ENCODE results near the gene WHRN.

Gene WHRN

DNA sequence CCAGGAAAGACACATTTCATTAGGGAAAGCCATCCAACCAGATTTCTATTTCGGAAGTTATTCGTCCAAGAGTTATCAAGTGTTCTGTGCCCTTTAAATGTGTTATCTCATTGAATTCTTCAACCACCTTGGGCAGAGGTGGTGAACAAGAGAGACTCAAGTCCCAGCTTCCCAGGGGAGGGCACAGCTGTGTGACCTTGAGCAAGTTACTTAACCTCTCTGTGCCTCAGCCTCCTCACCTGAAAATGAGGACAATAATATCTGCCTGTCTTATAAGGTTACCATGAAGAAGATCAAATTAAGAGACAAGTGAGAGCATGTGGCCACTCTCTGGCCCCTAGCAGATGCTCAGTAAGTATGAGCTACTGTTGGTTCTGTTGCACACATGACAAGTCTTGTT is 37.4 kb downstream of the WHRN start:
- ChIA-PET POLR2A (no interaction called here), CTCF (no interaction called here)
- TF ChIP-seq, protein P1, sequence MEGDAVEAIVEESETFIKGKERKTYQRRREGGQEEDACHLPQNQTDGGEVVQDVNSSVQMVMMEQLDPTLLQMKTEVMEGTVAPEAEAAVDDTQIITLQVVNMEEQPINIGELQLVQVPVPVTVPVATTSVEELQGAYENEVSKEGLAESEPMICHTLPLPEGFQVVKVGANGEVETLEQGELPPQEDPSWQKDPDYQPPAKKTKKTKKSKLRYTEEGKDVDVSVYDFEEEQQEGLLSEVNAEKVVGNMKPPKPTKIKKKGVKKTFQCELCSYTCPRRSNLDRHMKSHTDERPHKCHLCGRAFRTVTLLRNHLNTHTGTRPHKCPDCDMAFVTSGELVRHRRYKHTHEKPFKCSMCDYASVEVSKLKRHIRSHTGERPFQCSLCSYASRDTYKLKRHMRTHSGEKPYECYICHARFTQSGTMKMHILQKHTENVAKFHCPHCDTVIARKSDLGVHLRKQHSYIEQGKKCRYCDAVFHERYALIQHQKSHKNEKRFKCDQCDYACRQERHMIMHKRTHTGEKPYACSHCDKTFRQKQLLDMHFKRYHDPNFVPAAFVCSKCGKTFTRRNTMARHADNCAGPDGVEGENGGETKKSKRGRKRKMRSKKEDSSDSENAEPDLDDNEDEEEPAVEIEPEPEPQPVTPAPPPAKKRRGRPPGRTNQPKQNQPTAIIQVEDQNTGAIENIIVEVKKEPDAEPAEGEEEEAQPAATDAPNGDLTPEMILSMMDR (IDR thresholded peaks at IDR 0.05; ENCODE audit: control extremely low read depth, extremely low read depth, low read depth, missing control alignments), result no peak
- no peak for DNase-seq (ENCODE audit: extremely low spot score)

DNA sequence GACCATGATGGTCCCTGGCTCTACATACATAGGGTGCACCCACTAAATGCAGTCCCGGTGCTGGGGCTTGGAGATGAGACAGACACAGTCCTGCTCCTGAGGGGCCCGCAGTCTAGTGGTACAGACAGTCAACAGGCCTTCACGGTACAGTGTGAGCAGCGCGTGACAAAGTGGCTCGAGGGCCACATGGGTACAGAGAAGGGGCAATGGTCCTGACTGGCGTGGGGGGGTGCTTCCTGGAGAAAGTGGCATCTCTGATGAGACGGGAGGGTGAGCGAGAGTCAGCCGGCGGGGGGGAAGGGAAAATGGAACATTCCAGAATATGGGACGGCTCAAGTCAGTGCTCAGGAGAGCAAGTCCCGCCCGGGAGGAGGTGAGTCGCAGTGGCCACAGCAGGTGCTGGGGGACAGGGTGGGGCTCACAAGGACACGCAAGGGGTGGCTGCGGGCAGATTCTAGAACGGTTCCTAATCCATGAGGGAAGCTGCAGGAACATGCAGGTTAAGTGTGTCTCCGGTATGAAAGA is 38.0 kb downstream of the WHRN start:
- CTCF ChIA-PET, result no interaction called here
- TF ChIP-seq, protein P1 (IDR thresholded peaks at IDR 0.05; ENCODE audit: control extremely low read depth, extremely low read depth, low read depth, missing control alignments), result no peak
- DNase-seq (ENCODE audit: extremely low spot score), result no peak
- POLR2A ChIA-PET, result no interaction called here

DNA sequence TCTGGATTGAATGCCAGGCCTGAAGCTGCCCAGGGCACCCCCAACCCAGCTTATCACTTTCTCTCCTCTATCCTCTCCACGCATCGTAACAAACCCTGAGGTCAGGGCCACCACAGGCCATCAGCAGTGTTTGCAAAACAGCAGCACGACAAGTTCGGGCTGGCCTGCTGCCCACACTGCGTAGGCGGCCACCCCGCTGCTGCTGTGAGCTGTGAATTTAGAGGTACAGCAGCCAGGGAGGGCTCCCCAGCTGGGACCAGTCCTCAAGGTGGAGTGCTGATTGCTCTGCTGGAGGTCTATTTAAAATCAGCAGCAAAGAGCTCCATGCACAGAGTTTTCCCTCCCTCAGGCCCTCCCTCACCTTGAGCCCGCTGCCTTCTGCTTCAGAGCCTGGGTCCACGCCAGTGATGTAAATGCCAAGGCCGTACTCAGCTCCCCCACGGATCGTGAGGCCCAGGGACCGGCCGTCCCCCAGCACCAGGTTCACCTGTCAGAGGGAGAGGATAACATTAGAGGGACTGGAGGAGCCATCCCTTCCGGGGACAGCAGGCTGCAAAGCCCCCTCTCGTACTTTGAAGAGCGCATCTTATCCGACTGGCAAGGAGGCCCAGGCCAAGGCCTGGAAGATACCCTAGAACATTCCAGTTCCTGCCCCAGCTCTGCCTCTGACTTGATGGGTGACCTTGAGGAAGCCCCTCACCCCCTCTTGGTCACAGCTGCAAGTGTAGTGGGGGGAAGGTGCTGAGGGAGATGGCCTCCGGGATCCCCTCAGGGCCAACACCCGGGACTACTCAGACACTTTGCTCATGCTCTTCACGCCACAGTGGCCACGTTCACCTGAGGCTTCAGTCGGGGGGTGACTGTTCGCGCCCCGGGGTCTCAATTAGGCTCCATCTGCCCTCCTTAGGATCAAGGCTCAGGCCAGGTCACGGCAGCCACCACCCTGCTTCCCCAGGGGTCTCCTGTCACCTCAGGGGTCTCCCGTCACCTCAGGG is 39.1 kb downstream of the WHRN start:
- TF ChIP-seq, protein P1 (IDR thresholded peaks at IDR 0.05; ENCODE audit: control extremely low read depth, extremely low read depth, low read depth, missing control alignments), result no peak
- ChIA-PET CTCF (no interaction called here), POLR2A (no interaction called here)
- DNase-seq (ENCODE audit: extremely low spot score), result no peak

DNA sequence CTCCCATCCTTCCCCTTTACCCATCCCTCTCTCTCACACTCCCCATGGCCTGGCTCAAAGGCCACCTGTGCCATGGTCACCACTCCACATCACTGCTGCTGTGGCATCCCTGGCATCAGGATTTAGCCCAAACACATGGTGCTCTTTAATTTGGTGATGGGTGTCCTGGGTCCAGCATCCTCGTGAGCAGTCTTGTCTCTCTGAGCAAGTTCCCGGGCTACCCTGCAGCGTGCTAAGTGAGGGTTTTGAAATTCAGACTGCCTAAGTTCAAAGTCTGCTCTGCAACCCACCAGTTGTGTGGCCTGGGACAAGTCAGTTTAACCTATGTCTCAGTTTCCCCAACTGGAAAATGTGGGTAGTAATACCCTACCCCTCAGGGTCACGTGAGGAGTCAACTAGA is 39.9 kb downstream of the WHRN start:
- TF ChIP-seq, protein P1 (IDR thresholded peaks at IDR 0.05; ENCODE audit: control extremely low read depth, extremely low read depth, low read depth, missing control alignments), result no peak
- ChIA-PET CTCF (interaction anchor here (1.2 kb wide), 1 partner anchor 188 kb away, joined by 3 read pairs; no protein-coding TSS in a partner anchor), POLR2A (no interaction called here)
- DNase-seq (ENCODE audit: extremely low spot score), result no peak

DNA sequence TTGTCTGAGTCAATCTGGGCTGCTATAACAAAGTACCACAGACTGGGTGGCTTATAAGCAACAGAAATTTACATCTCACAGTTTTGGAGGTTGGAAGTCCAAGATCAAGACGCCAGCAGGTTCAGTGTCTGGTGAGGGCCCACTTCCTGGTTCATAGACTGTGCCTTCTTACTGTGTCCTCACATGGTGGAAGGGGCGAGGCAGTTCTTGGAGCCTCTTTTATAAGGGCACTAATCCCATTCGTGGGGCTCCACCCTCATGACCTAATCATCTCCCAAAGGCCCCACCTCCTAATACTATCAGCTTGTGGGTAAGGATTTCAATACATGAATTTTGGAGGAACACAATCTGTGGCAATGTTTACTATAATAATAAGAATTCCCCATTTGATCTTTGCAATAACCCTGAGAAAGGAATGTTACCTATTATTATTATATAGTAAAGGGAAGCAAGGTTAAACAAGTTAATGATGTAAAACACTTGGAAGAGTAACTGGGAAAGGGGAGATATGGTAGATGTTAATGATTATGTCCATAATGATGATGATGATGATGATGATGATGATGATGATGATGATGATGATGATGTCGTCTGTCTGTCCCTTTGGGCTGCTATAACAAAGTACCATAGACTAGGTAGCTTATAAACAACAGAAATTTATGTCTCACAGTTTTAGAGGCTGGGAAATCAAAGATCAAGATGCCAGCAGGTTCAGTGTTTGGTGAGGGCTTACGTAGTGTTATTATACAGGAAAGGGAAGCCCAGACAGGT is 40.8 kb downstream of the WHRN start:
- TF ChIP-seq, protein P1 (IDR thresholded peaks at IDR 0.05; ENCODE audit: control extremely low read depth, extremely low read depth, low read depth, missing control alignments), result no peak
- ChIA-PET CTCF (interaction anchor here (1.2 kb wide), 1 partner anchor 189 kb away, joined by 3 read pairs; no protein-coding TSS in a partner anchor), POLR2A (no interaction called here)
- no peak for DNase-seq (ENCODE audit: extremely low spot score)

DNA sequence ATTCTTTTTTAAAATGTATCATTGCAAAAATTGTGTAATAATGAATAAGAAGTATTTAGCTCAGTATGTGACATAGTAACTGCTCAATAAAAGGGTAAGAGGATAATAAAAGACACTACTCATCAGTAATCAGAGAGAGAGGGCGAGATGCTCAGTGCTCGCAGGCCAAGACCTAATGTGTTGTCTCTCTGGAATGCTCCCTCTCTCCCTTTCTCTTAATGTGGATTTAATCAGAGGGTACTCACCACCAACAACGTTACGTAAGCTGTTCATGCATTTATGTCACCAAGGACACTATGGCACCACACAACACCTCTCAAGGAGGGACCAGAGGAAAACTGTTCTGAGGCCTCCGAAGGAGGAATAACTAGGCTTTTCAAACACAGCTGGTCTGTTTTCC is 42.5 kb downstream of the WHRN start:
- ChIA-PET CTCF (interaction anchor here (1.0 to 1.6 kb wide), 3 partner anchors 10 to 25 kb away, joined by 3 to 4 read pairs (median 4); no protein-coding TSS in a partner anchor), POLR2A (no interaction called here)
- TF ChIP-seq, protein P1 (IDR thresholded peaks at IDR 0.05; ENCODE audit: control extremely low read depth, extremely low read depth, low read depth, missing control alignments), result no peak
- DNase-seq (ENCODE audit: extremely low spot score), result no peak

All from GM10248 (cell line).